BLaER1 (cell line): ENCODE data around the gene TMEM8B.

ENCODE experiments used
- H3K27ac ChIP-seq: shearing (Covaris generic); formaldehyde crosslinking; 2 replicates; pipeline ENCODE4 v1.8.1; 2022
- H3K27me3 ChIP-seq: shearing (Covaris generic); formaldehyde crosslinking; 2 replicates; pipeline ENCODE4 v1.8.1; 2022
- H3K36me3 ChIP-seq: shearing (Covaris generic); formaldehyde crosslinking; 2 replicates; pipeline ENCODE4 v1.8.1; 2022
- H3K4me1 ChIP-seq: shearing (Covaris generic); formaldehyde crosslinking; 2 replicates; pipeline ENCODE4 v1.8.1; 2022
- H3K4me2 ChIP-seq: shearing (Covaris generic); formaldehyde crosslinking; 2 replicates; pipeline ENCODE4 v1.8.1; 2022
- H3K4me3 ChIP-seq: shearing (Covaris generic); formaldehyde crosslinking; 2 replicates; pipeline ENCODE4 v1.8.1; 2022
- H3K9ac ChIP-seq: shearing (Covaris generic); formaldehyde crosslinking; 2 replicates; pipeline ENCODE4 v1.8.1; 2022
- H3K9me3 ChIP-seq: shearing (Covaris generic); formaldehyde crosslinking; 2 replicates; pipeline ENCODE4 v1.8.1; 2022
- H4K20me1 ChIP-seq: shearing (Covaris generic); formaldehyde crosslinking; 2 replicates; pipeline ENCODE4 v1.8.1; 2022
- Cebpa-rat ChIP-seq: shearing (Covaris generic); IDR thresholded peaks from 2 replicates; pipeline ENCODE4 v1.8.1; 2022

The TMEM8B gene

GRCh38 chr9:35852267-35852815, 23.3 kb downstream of the TMEM8B start:
- peak overlapping the region; percentile 74 for H3K4me2 ChIP-seq
- H3K9me3 ChIP-seq = no peaks in the 10 kb centered on the region
- H3K4me1 ChIP-seq = peaks cover 45% of the 10 kb centered on the region

DNA sequence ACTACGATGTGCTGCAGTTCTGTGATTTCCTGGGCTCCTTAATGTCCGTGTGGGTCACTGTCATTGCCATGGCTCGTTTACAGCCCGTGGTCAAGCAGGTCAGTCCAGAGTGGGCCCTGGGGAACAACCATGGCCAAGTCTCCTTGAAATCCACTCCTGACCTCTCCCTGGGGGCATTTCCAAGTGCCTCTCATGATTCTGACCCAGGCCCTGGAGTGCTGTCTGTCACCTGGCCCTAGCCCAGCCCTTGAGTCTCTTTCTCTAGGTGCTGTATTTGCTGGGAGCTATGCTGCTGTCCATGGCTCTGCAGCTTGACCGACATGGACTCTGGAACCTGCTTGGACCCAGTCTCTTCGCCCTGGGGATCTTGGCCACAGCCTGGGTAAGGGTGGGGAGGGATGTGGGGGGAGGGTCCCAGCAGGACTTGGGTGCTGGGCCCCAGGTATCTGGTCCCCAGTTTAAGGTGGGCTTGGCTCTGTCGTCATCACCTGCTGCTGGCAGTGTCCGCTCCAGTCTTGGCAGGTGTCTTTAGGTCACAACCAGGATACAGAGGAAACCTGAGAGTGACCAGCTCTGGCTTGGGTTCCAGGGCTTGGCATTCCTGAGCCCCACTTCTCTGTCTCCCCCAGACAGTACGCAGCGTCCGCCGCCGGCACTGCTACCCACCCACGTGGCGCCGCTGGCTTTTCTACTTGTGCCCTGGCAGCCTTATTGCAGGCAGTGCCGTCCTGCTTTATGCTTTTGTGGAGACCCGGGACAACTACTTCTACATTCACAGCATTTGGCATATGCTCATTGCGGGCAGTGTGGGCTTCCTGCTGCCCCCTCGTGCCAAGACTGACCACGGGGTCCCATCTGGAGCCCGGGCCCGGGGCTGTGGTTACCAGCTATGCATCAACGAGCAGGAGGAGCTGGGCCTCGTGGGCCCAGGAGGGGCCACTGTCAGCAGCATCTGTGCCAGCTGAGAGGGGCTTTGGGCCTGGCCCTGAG, 24.1 kb downstream of the TMEM8B start:
- H3K27me3 ChIP-seq = no peaks in the 10 kb centered on the region
- peaks cover 36% of the 10 kb centered on the region for H3K4me1 ChIP-seq
- TF ChIP-seq Cebpa-rat = no peak

More at GRCh38 chr9:35852267-35852815, 23.3 kb downstream of the TMEM8B start:
- Histone ChIP-seq H3K4me3 (no peak overlapping the region), H3K27me3 (no peaks in the 10 kb centered on the region), H3K9ac (no peak overlapping the region), H4K20me1 (no peaks in the 10 kb centered on the region), H3K36me3 (peaks cover 2% of the 10 kb centered on the region; the same call in 1 of the 2 replicates), H3K27ac (no peak overlapping the region)
- TF ChIP-seq Cebpa-rat = no peak

DNA sequence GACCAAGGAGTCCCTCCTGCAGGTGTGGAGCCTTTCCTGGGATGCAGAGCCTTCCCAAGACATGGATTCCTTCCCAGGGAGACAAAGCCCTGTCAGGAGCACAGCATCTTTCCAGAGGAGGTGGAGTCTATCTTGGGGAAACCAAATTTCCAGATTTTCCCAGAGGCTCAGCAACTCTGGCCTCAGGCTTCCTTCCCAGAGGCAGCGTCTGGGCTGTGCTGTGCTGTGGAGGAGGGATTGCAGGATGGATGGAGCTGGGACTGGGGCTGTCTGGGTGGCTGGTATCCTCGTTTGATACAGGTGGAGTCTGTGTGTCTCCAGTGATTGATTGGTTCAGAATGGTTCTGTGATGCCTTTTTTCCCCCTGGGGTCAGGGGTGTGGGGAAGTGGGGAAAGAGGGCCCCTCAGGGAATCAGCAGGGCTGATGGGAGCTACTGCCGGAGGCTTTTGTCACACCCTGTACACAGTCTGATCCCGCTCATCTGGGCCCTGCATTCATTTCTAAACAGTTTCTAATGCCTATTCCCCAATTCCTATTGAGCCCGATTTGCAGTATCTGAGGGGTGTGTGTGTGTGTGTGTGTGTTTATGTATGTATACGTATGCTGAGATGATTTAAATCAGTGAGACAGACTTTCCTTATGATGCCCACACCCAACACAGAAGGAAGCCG, 25.2 kb downstream of the TMEM8B start:
- no peaks in the 10 kb centered on the region for H3K36me3 ChIP-seq
- no peaks in the 10 kb centered on the region for H4K20me1 ChIP-seq
- H3K4me1 ChIP-seq = peaks cover 27% of the 10 kb centered on the region
- peak overlapping the region; percentile 37; the same call in 1 of the 2 replicates for H3K27ac ChIP-seq
- TF ChIP-seq Cebpa-rat = no peak
- peak overlapping the region; percentile 74 for H3K4me2 ChIP-seq
- no peaks in the 10 kb centered on the region for H3K27me3 ChIP-seq
- H3K4me3 ChIP-seq = no peak overlapping the region
- H3K9ac ChIP-seq = peak overlapping the region; percentile 32; the same call in 1 of the 2 replicates
- no peaks in the 10 kb centered on the region for H3K9me3 ChIP-seq

More for the DNA sequence above, 24.1 kb downstream of the TMEM8B start:
- Histone ChIP-seq H3K4me3 (no peak overlapping the region), H3K36me3 (no peaks in the 10 kb centered on the region), H3K4me2 (peak overlapping the region; percentile 74), H3K9me3 (no peaks in the 10 kb centered on the region), H3K9ac (peak overlapping the region; percentile 32; the same call in 1 of the 2 replicates), H3K27ac (peak overlapping the region; percentile 37; the same call in 1 of the 2 replicates), H4K20me1 (no peaks in the 10 kb centered on the region)

GRCh38 chr9:35856206-35856605, 27.2 kb downstream of the TMEM8B start:
- peaks cover 27% of the 10 kb centered on the region for H3K4me1 ChIP-seq
- TF ChIP-seq Cebpa-rat = no peak
- H3K4me2 ChIP-seq = no peak overlapping the region
- no peaks in the 10 kb centered on the region for H3K27me3 ChIP-seq
- H3K9ac ChIP-seq = no peak overlapping the region
- no peaks in the 10 kb centered on the region for H3K36me3 ChIP-seq
- no peaks in the 10 kb centered on the region for H3K9me3 ChIP-seq
- no peaks in the 10 kb centered on the region for H4K20me1 ChIP-seq
- no peak overlapping the region for H3K4me3 ChIP-seq
- no peak overlapping the region for H3K27ac ChIP-seq

- no peaks in the 10 kb centered on the region for H3K9me3 ChIP-seq
These were observed 27.9 kb downstream of the TMEM8B start for GRCh38 chr9:35856882-35857281.

DNA sequence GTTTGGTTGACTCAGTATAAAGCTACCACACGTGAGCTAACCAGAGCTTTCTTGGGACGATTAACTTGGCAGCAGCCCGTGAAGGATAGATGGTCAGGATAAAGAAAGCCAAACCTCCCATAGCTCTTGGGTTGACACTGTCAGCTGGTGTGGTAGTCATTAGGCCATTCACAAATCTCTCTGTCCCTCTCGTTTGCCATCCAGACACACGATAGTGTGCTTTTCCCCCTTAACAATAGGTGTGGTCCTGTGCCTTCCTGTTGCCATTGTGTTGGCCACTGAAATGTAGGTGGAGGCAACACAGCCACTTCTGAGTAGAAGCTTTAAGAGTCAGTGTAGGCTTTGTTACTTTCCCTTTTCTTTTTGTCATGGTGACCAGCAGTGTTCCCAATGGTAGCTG, 29.4 kb downstream of the TMEM8B start:
- TF ChIP-seq Cebpa-rat = no peak
- H3K27me3 ChIP-seq = no peaks in the 10 kb centered on the region
- H4K20me1 ChIP-seq = no peaks in the 10 kb centered on the region
- no peak overlapping the region for H3K27ac ChIP-seq
- no peak overlapping the region for H3K4me2 ChIP-seq
- peaks cover 15% of the 10 kb centered on the region for H3K4me1 ChIP-seq
- no peaks in the 10 kb centered on the region for H3K36me3 ChIP-seq
- no peak overlapping the region for H3K9ac ChIP-seq
- no peak overlapping the region for H3K4me3 ChIP-seq
- H3K9me3 ChIP-seq = no peaks in the 10 kb centered on the region

More at GRCh38 chr9:35856882-35857281, 27.9 kb downstream of the TMEM8B start:
- H3K4me3 ChIP-seq = no peak overlapping the region
- peaks cover 27% of the 10 kb centered on the region for H3K4me1 ChIP-seq
- no peak overlapping the region for H3K9ac ChIP-seq
- no peak for TF ChIP-seq Cebpa-rat
- H4K20me1 ChIP-seq = no peaks in the 10 kb centered on the region
- H3K36me3 ChIP-seq = no peaks in the 10 kb centered on the region
- no peaks in the 10 kb centered on the region for H3K27me3 ChIP-seq
- H3K4me2 ChIP-seq = no peak overlapping the region
- no peak overlapping the region for H3K27ac ChIP-seq

- no peak overlapping the region for H3K27ac ChIP-seq
- no peaks in the 10 kb centered on the region for H4K20me1 ChIP-seq
- H3K27me3 ChIP-seq = no peaks in the 10 kb centered on the region
- H3K9me3 ChIP-seq = no peaks in the 10 kb centered on the region
- H3K4me2 ChIP-seq = no peak overlapping the region
- H3K36me3 ChIP-seq = no peaks in the 10 kb centered on the region
- no peak for TF ChIP-seq Cebpa-rat
- H3K4me1 ChIP-seq = peaks cover 5% of the 10 kb centered on the region
- H3K4me3 ChIP-seq = no peak overlapping the region
- no peak overlapping the region for H3K9ac ChIP-seq
These were observed 30.4 kb downstream of the TMEM8B start for GRCh38 chr9:35859310-35859989.

DNA sequence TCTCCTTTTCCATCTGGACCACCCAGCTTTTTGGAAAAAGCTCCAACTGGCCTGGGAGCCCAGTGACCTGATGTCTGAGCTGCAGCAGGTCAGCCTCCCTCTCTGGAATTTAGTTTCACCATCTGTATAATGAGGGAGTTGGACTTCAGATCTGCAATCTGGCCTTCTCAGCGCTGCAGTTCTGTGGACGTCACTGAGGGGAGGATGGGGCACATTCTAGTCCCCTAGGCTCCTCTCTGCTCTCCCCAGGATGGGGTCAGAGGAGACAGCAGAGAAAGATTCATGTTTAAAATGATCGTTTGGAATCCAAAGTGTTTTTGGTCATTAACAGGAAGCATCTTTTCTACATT, 30.9 kb downstream of the TMEM8B start:
- no peaks in the 10 kb centered on the region for H3K9me3 ChIP-seq

GRCh38 chr9:35861161-35861897, 32.3 kb downstream of the TMEM8B start:
- no peak for TF ChIP-seq Cebpa-rat
- Histone ChIP-seq H4K20me1 (no peaks in the 10 kb centered on the region), H3K27ac (no peak overlapping the region), H3K4me1 (no peaks in the 10 kb centered on the region), H3K27me3 (no peaks in the 10 kb centered on the region), H3K9ac (no peak overlapping the region), H3K4me3 (no peak overlapping the region), H3K9me3 (no peaks in the 10 kb centered on the region), H3K4me2 (no peak overlapping the region), H3K36me3 (no peaks in the 10 kb centered on the region)

More for the DNA sequence above, 30.9 kb downstream of the TMEM8B start:
- H3K9ac ChIP-seq = no peak overlapping the region
- no peak for TF ChIP-seq Cebpa-rat
- H4K20me1 ChIP-seq = no peaks in the 10 kb centered on the region
- no peaks in the 10 kb centered on the region for H3K27me3 ChIP-seq
- no peak overlapping the region for H3K4me2 ChIP-seq
- no peaks in the 10 kb centered on the region for H3K36me3 ChIP-seq
- H3K4me3 ChIP-seq = no peak overlapping the region
- H3K4me1 ChIP-seq = 0 out of 2 replicates have a peak, but pooled peaks cover under 1% of the 10 kb centered on the region
- H3K27ac ChIP-seq = no peak overlapping the region
